ENCODE measurements around the gene GJB5.

- TF ChIP-seq SPI1 (IDR thresholded peaks at IDR 0.05; ENCODE audit: low read depth, low read length) (no peak), POLR2A (IDR thresholded peaks at IDR 0.05; ENCODE audit: low read depth, low read length) (no peak), POLR2AphosphoS5 (IDR thresholded peaks at IDR 0.05; ENCODE audit: low read depth, low read length) (no peak), TAF1 (IDR thresholded peaks at IDR 0.05; ENCODE audit: low read depth, low read length) (no peak)
These were observed 16.9 kb downstream of the GJB5 start for GRCh38 chr1:34771573-34772371.

Measured in GM12891 (cell line).